CD14-positive monocyte (primary cell): ENCODE results near the gene GAST. TPM values are rescaled to one million over a fixed set of nuclear protein-coding genes. Genes with fewer than 3 reads are reported as not detected.

Experiments
- DNase-seq, 3 donors: peaks; one replicate each; pipeline ENCODE4 v3.0.0-alpha.2; 2011 to 2022
- H2AFZ ChIP-seq: 2 replicates; pipeline ENCODE4 v1.6.0; 2012; ENCODE audit warnings: mild to moderate bottlenecking, low read depth, low read length, inconsistent platforms; ENCODE audit not compliant: insufficient read depth, poor library complexity, severe bottlenecking
- H3K27ac ChIP-seq, 2 donors: 1 replicate in 1 of 2; 2 replicates in 1 of 2; pipeline ENCODE4 v1.5.1; 2012 to 2013; ENCODE audit warnings: low read length in 2 of 2, control low read depth in 1 of 2, inconsistent platforms in 1 of 2, low read depth in 1 of 2, mild to moderate bottlenecking in 1 of 2
- H3K27me3 ChIP-seq, 2 donors: one replicate each; pipeline versions ENCODE4 v1.6.0 to v1.6.1; 2011 to 2013; ENCODE audit warnings: low read length in 2 of 2; ENCODE audit not compliant: control insufficient read depth in 2 of 2, insufficient read depth in 2 of 2
- H3K36me3 ChIP-seq, 2 donors: replicated peaks in 1 of 2; 1 replicate in 1 of 2; 2 replicates in 1 of 2; pipeline versions ENCODE4 v1.5.1 to v1.6.1; 2012 to 2013; ENCODE audit warnings: low read length in 2 of 2, control low read depth in 1 of 2, inconsistent platforms in 1 of 2, mild to moderate bottlenecking in 1 of 2; ENCODE audit not compliant: insufficient read depth in 2 of 2, control insufficient read depth in 1 of 2
- H3K4me1 ChIP-seq, 2 donors: 1 replicate in 1 of 2; 2 replicates in 1 of 2; pipeline versions ENCODE4 v1.5.1 to v1.6.1; 2012 to 2013; ENCODE audit warnings: low read length in 2 of 2, control low read depth in 1 of 2, inconsistent platforms in 1 of 2, mild to moderate bottlenecking in 1 of 2, moderate library complexity in 1 of 2; ENCODE audit not compliant: insufficient read depth in 2 of 2, control insufficient read depth in 1 of 2
- H3K4me2 ChIP-seq: replicated peaks from 2 replicates; pipeline ENCODE3; 2012; ENCODE audit warnings: low read length, moderate library complexity, mild to moderate bottlenecking; ENCODE audit not compliant: poor library complexity, severe bottlenecking; ENCODE audit errors: extremely low read depth
- H3K4me3 ChIP-seq, 3 experiments: fragments of 200-600 bp in 1 of 3; sonication (generic) in 1 of 3; replicated peaks in 1 of 3; 1 replicate in 2 of 3; 2 replicates in 1 of 3; pipeline ENCODE4 v1.5.1; 2011 to 2013; ENCODE audit warnings: low read length in 3 of 3, mild to moderate bottlenecking in 3 of 3, control low read depth in 2 of 3, low read depth in 2 of 3, inconsistent platforms in 1 of 3, moderate library complexity in 1 of 3
- H3K79me2 ChIP-seq: 2 replicates; pipeline ENCODE4 v1.6.0; 2012; ENCODE audit warnings: mild to moderate bottlenecking, control low read depth, inconsistent platforms, low read length, moderate library complexity; ENCODE audit not compliant: insufficient read depth
- H3K9ac ChIP-seq: 2 replicates; pipeline ENCODE4 v1.6.0; 2017; ENCODE audit warnings: low read length, mild to moderate bottlenecking; ENCODE audit not compliant: insufficient read depth, poor library complexity, severe bottlenecking
- H3K9me3 ChIP-seq, 2 donors: replicated peaks in 1 of 2; 1 replicate in 1 of 2; 2 replicates in 1 of 2; pipeline versions ENCODE4 v1.5.1 to v1.6.1; 2012 to 2013; ENCODE audit warnings: low read length in 2 of 2, control low read depth in 1 of 2; ENCODE audit not compliant: control insufficient read depth in 1 of 2, insufficient read depth in 1 of 2
- H4K20me1 ChIP-seq: 2 replicates; pipeline ENCODE4 v1.6.0; 2012; ENCODE audit warnings: mild to moderate bottlenecking, low read length, control low read depth, moderate library complexity; ENCODE audit not compliant: insufficient read depth
- H3K27ac Mint-ChIP-seq, 7 donors: one replicate each; pipeline ENCODE4 v1.8.0; 2020; ENCODE audit warnings: mild to moderate bottlenecking in 7 of 7, mixed read lengths in 7 of 7, moderate library complexity in 6 of 7, inconsistent platforms in 2 of 7
- H3K27me3 Mint-ChIP-seq, 3 donors: one replicate each; pipeline ENCODE4 v1.8.0; 2021 to 2022; ENCODE audit warnings: low read depth in 3 of 3, mild to moderate bottlenecking in 3 of 3, mixed read lengths in 3 of 3, moderate library complexity in 3 of 3, inconsistent platforms in 1 of 3
- H3K36me3 Mint-ChIP-seq, 2 donors: one replicate each; pipeline ENCODE4 v1.8.0; 2020; ENCODE audit warnings: mixed read lengths in 2 of 2, inconsistent platforms in 1 of 2, mild to moderate bottlenecking in 1 of 2
- H3K4me1 Mint-ChIP-seq: one replicate; pipeline ENCODE4 v1.8.0; 2020; ENCODE audit warnings: mild to moderate bottlenecking, mixed read lengths
- H3K4me3 Mint-ChIP-seq, 2 donors: one replicate each; pipeline ENCODE4 v1.8.0; 2020; ENCODE audit warnings: mild to moderate bottlenecking in 2 of 2, mixed read lengths in 2 of 2, moderate library complexity in 1 of 2
- H3K9me3 Mint-ChIP-seq, 7 donors: one replicate each; pipeline ENCODE4 v1.8.0; 2020 to 2022; ENCODE audit warnings: mixed read lengths in 7 of 7, mild to moderate bottlenecking in 6 of 7, moderate library complexity in 6 of 7, inconsistent platforms in 2 of 7
- CTCF ChIP-seq: fragments of 200-600 bp; IDR thresholded peaks from one replicate; pipeline ENCODE4 v1.8.0; 2022; ENCODE audit warnings: antibody characterized with exemption, mild to moderate bottlenecking
- WGBS: methylation state at CpG from one replicate; pipeline ENCODE4 v1.1.5; 2013; ENCODE audit warnings: missing lambda C conversion rate; ENCODE audit not compliant: insufficient coverage; 5-methylcytosine and 5-hydroxymethylcytosine counted together
- intact Hi-C, 2 donors: fragments of 100-400 bp; cut with micrococcal nuclease; formaldehyde crosslinking; loops; one replicate each; pipeline versions ENCODE4 v1.15.0 to v1.15.1; 2023
- polyA plus RNA-seq, 3 donors: library from polyadenylated mRNA; depleted of rRNA in 1 of 3; unstranded in 2 of 3; stranded (reverse) in 1 of 3; fragments of 300-500 nt in 2 of 3; fragments of >200 nt in 1 of 3; fragmentation: Illumina TruSeq in 2 of 3; gene quantifications; 1 replicate in 2 of 3; 2 replicates in 1 of 3; pipeline ENCODE4 v1.2.3, GENCODE V29; 2012 to 2021

Gene GAST
- polyA plus RNA-seq, 3 donors, result not detected

DNA sequence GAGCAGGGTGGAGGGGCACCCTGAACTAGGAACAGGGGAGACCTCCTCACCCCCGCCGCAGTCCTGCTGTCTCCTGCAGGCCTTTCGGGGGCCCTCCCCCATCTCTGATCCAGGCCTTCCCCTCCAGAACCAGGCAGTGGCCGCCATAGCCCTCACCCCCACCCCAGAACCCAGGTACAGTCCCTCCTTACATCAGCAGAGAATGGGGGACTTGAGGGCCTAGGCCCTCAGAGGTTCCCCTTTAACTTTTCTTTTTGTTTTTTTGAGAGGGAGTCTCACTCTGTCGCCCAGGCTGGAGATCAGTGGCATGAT is 26.6 kb downstream of the GAST start:
- H2AFZ ChIP-seq, result no peak overlapping the region
- H3K4me1 Mint-ChIP-seq, result peaks cover 4% of the 10 kb centered on the region

DNA sequence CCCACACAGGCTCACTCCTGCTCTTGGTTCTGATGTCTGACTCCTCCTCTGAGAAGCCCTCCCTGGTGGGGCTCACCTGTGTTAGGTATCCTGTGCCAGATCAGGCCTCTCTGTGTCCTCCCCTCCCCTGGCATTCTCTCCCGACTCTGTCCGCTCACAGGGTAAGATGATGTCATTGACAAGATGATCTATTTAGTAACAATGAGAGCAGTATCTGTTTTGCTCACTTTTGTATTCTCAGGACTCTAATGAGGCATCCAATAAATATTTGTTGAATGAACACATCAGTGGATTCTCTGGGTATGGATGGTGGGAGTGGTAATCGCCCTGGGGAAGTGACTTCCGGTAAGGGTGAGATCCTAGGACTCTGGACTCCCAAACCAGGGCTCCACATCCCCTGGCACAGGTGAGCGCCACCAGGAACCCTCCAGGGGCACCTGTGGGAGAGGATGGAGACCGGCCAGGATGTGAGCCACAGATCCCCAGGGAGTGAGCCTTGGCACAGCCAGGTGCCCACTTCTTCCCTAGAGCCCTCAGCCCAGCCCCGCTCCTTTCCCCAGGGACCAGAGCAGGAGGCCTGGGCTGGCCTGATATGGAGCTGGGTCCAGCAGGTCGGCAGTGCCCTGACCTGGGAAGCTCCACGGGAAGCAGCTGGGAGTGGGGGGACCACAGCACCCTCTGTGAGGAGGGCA is 27.7 kb downstream of the GAST start:
- no peak overlapping the region for H3K4me3 ChIP-seq
- H3K27me3 ChIP-seq, result peaks cover 13 to 23% of the 10 kb centered on the region in 2 donors
- no peak overlapping the region for H3K27ac ChIP-seq
- H3K79me2 ChIP-seq, result no peaks in the 10 kb centered on the region
- H3K27ac Mint-ChIP-seq, result no peak overlapping the region
- H3K4me3 Mint-ChIP-seq, result no peak overlapping the region
- H3K36me3 ChIP-seq, result no peaks in the 10 kb centered on the region
- peaks cover 0 to 5% (median 1%) of the 10 kb centered on the region in 7 donors for H3K9me3 Mint-ChIP-seq
- no peaks in the 10 kb centered on the region for H3K9me3 ChIP-seq
- no peak overlapping the region for H2AFZ ChIP-seq
- intact Hi-C loops, result loop anchor here in 1 of 2 donors (2.0 kb wide), 1 partner anchor 61 kb away; no protein-coding TSS in a partner anchor
- no peak for DNase-seq
- peaks cover 28 to 33% (median 32%) of the 10 kb centered on the region in 3 donors for H3K27me3 Mint-ChIP-seq
- H3K9ac ChIP-seq, result no peak overlapping the region
- H4K20me1 ChIP-seq, result no peaks in the 10 kb centered on the region
- no peak overlapping the region for H3K4me2 ChIP-seq
- 94% methylated on average over 3 of the region's 9 CpGs for WGBS
- TF ChIP-seq CTCF, result no peak
- H3K36me3 Mint-ChIP-seq, result peaks cover 0 to 3% of the 10 kb centered on the region in 2 donors
- H3K4me1 Mint-ChIP-seq, result peaks cover 2% of the 10 kb centered on the region
- peaks cover 0 to 1% of the 10 kb centered on the region in 2 donors for H3K4me1 ChIP-seq

More for the DNA sequence above, 26.6 kb downstream of the GAST start:
- Histone ChIP-seq H3K4me3 (no peak overlapping the region), H3K4me2 (no peak overlapping the region), H3K4me1 (peaks cover 6 to 8% of the 10 kb centered on the region in 2 donors), H3K27ac (no peak overlapping the region), H4K20me1 (no peaks in the 10 kb centered on the region), H3K9ac (no peak overlapping the region), H3K9me3 (no peaks in the 10 kb centered on the region), H3K36me3 (no peaks in the 10 kb centered on the region), H3K79me2 (no peaks in the 10 kb centered on the region), H3K27me3 (peaks cover 17 to 33% of the 10 kb centered on the region in 2 donors)
- Mint-ChIP-seq H3K27me3 (peaks cover 33 to 43% (median 42%) of the 10 kb centered on the region in 3 donors), H3K36me3 (peaks cover 0 to 3% of the 10 kb centered on the region in 2 donors), H3K27ac (no peak overlapping the region), H3K9me3 (peaks cover 0 to 8% (median 1%) of the 10 kb centered on the region in 7 donors), H3K4me3 (no peak overlapping the region)
- intact Hi-C loops, result loop anchor here (1.0 to 2.0 kb wide), 2 partner anchors 62 to 63 kb away; no protein-coding TSS in a partner anchor
- no peak for DNase-seq
- WGBS, result no CpG with 5 or more reads among the region's 5 CpGs
- no peak for TF ChIP-seq CTCF
